H1 (cell line): ENCODE data around the gene RAB3GAP1. TPM values are rescaled to one million over a fixed set of nuclear protein-coding genes. Genes with fewer than 3 reads are reported as not detected.

Source experiments
- CTCF ChIA-PET: fragments of 300-600 bp; sonication (Branson Sonifier 250); formaldehyde crosslinking; loops from one replicate; lab custom pipeline; 2021; ENCODE audit not compliant: partially characterized antibody; lab: Charles Lee
- POLR2A ChIA-PET: fragments of 300-600 bp; sonication (Branson Sonifier 250); formaldehyde crosslinking; loops from one replicate; lab custom pipeline; 2021; ENCODE audit warnings: inconsistent platforms; ENCODE audit not compliant: partially characterized antibody; lab: Charles Lee
- DNase-seq, 2 experiments: peaks; one replicate each; pipeline versions ENCODE4 v3.0.0 to v3.0.0-alpha.2; 2010 to 2022; ENCODE audit warnings: low spot score in 2 of 2, low read depth in 1 of 2, mixed read lengths in 1 of 2
- FAIRE-seq: peaks from 2 replicates; lab custom pipeline; 2011; peaks lifted over from hg19 to GRCh38; lab: Jason Lieb, UNC
- H2AFZ ChIP-seq: 2 replicates; pipeline ENCODE4 v1.8.1; 2012; ENCODE audit warnings: low read length, inconsistent platforms
- H2AK5ac ChIP-seq: 2 replicates; pipeline ENCODE4 v1.6.1; 2013; ENCODE audit warnings: low read depth, low read length
- H2BK120ac ChIP-seq: replicated peaks from 2 replicates; pipeline ENCODE3; 2013; ENCODE audit warnings: low read depth, low read length, inconsistent platforms
- H2BK12ac ChIP-seq: 2 replicates; pipeline ENCODE4 v1.6.1; 2013; ENCODE audit warnings: low read depth, low read length
- H2BK15ac ChIP-seq: 2 replicates; pipeline ENCODE4 v1.6.1; 2013; ENCODE audit warnings: low read length
- H2BK20ac ChIP-seq: 2 replicates; pipeline ENCODE4 v1.6.1; 2013; ENCODE audit warnings: low read length
- H2BK5ac ChIP-seq: 2 replicates; pipeline ENCODE4 v1.6.1; 2013; ENCODE audit warnings: low read depth, low read length
- H3K14ac ChIP-seq: 2 replicates; pipeline ENCODE4 v1.6.1; 2013; ENCODE audit warnings: inconsistent platforms; ENCODE audit not compliant: insufficient read length
- H3K18ac ChIP-seq: 2 replicates; pipeline ENCODE4 v1.6.1; 2013; ENCODE audit warnings: low read length; ENCODE audit errors: extremely low read depth
- H3K23ac ChIP-seq: 2 replicates; pipeline ENCODE4 v1.6.1; 2013; ENCODE audit warnings: inconsistent platforms; ENCODE audit not compliant: insufficient read length
- H3K23me2 ChIP-seq: 2 replicates; pipeline ENCODE4 v1.6.1; 2013; ENCODE audit warnings: low read depth, low read length
- H3K27ac ChIP-seq: 2 replicates; pipeline ENCODE4 v1.6.1; 2011; ENCODE audit warnings: low read depth, low read length, inconsistent platforms
- H3K27me3 ChIP-seq, 4 experiments: replicated peaks in 1 of 4; 1 replicate in 1 of 4; 2 replicates in 3 of 4; pipeline versions ENCODE4 v1.6.1 to v1.8.1; 2011 to 2013; ENCODE audit warnings: low read length in 3 of 4, mild to moderate bottlenecking in 3 of 4, inconsistent platforms in 2 of 4, mixed read lengths in 2 of 4, moderate library complexity in 1 of 4; ENCODE audit not compliant: control insufficient read depth in 3 of 4, insufficient read depth in 3 of 4; ENCODE audit errors: extremely low read depth in 1 of 4
- H3K36me3 ChIP-seq, 4 experiments: 2 replicates each; pipeline versions ENCODE4 v1.6.1 to v1.8.1; 2011 to 2013; ENCODE audit warnings: mild to moderate bottlenecking in 4 of 4, low read length in 3 of 4, moderate library complexity in 2 of 4, control low read depth in 1 of 4, inconsistent platforms in 1 of 4; ENCODE audit not compliant: insufficient read depth in 4 of 4, control insufficient read depth in 2 of 4
- H3K4ac ChIP-seq: replicated peaks from 2 replicates; pipeline ENCODE3; 2013; ENCODE audit warnings: low read length, low read depth, mixed read lengths, inconsistent platforms; ENCODE audit not compliant: insufficient read length
- H3K4me1 ChIP-seq, 4 experiments: replicated peaks in 1 of 4; 1 replicate in 1 of 4; 2 replicates in 3 of 4; pipeline versions ENCODE4 v1.6.1 to v1.8.1; 2011 to 2013; ENCODE audit warnings: low read length in 3 of 4, inconsistent platforms in 2 of 4, mixed read lengths in 1 of 4; ENCODE audit not compliant: insufficient read depth in 4 of 4, control insufficient read depth in 3 of 4
- H3K4me2 ChIP-seq, 2 experiments: 2 replicates each; pipeline versions ENCODE4 v1.6.1 to v1.8.1; 2011 to 2013; ENCODE audit warnings: low read depth in 2 of 2, low read length in 2 of 2, control low read depth in 1 of 2, inconsistent platforms in 1 of 2, mild to moderate bottlenecking in 1 of 2; ENCODE audit not compliant: insufficient read depth in 1 of 2
- H3K4me3 ChIP-seq, 4 experiments: fragments of 200-600, 300-600 bp in 1 of 4; sonication (generic), shearing (Covaris generic), sonication (Bioruptor Twin) in 1 of 4; 2 replicates each; pipeline versions ENCODE4 v1.5.1 to v1.8.1; 2011 to 2016; ENCODE audit warnings: low read length in 4 of 4, low read depth in 3 of 4, control low read depth in 2 of 4, inconsistent platforms in 2 of 4, mild to moderate bottlenecking in 2 of 4, mixed read lengths in 1 of 4, moderate library complexity in 1 of 4; ENCODE audit not compliant: insufficient read depth in 2 of 4; ENCODE audit errors: extremely low read depth in 1 of 4
- H3K56ac ChIP-seq: replicated peaks from 2 replicates; pipeline ENCODE3; 2013; ENCODE audit warnings: low read depth, mild to moderate bottlenecking, mixed read lengths, low read length, inconsistent platforms; ENCODE audit not compliant: insufficient read length
- H3K79me1 ChIP-seq: 2 replicates; pipeline ENCODE4 v1.6.1; 2013; ENCODE audit warnings: low read depth, low read length, control low read depth
- H3K79me2 ChIP-seq, 2 experiments: 2 replicates each; pipeline versions ENCODE4 v1.6.1 to v1.8.1; 2012 to 2013; ENCODE audit warnings: low read length in 2 of 2, mild to moderate bottlenecking in 2 of 2, inconsistent platforms in 1 of 2; ENCODE audit not compliant: insufficient read depth in 2 of 2, control insufficient read depth in 1 of 2
- H3K9ac ChIP-seq, 4 experiments: replicated peaks in 1 of 4; 1 replicate in 1 of 4; 2 replicates in 3 of 4; pipeline versions ENCODE4 v1.6.1 to v1.8.1; 2011 to 2013; ENCODE audit warnings: low read depth in 3 of 4, low read length in 3 of 4, control low read depth in 2 of 4, mild to moderate bottlenecking in 2 of 4, moderate library complexity in 2 of 4, inconsistent platforms in 1 of 4; ENCODE audit errors: extremely low read depth in 1 of 4
- H3K9me3 ChIP-seq, 2 experiments: 2 replicates each; pipeline versions ENCODE4 v1.6.1 to v1.8.1; 2012 to 2013; ENCODE audit warnings: mild to moderate bottlenecking in 2 of 2, moderate library complexity in 2 of 2, control low read depth in 1 of 2, inconsistent platforms in 1 of 2, low read depth in 1 of 2, low read length in 1 of 2, mixed read lengths in 1 of 2; ENCODE audit not compliant: insufficient read depth in 2 of 2
- H4K20me1 ChIP-seq, 2 experiments: replicated peaks in 1 of 2; 2 replicates each; pipeline versions ENCODE3 to v1.8.1; 2011 to 2013; ENCODE audit warnings: inconsistent platforms in 2 of 2, low read length in 2 of 2, mild to moderate bottlenecking in 1 of 2; ENCODE audit not compliant: insufficient read depth in 2 of 2, control insufficient read depth in 1 of 2
- H4K5ac ChIP-seq: 2 replicates; pipeline ENCODE4 v1.6.1; 2013; ENCODE audit warnings: low read length, low read depth, mixed read lengths, inconsistent platforms; ENCODE audit not compliant: insufficient read length
- H4K8ac ChIP-seq: 2 replicates; pipeline ENCODE4 v1.8.0; 2013; ENCODE audit warnings: mild to moderate bottlenecking, moderate library complexity, low read length, inconsistent platforms; ENCODE audit not compliant: insufficient read depth; ENCODE audit errors: extremely low read depth
- H4K91ac ChIP-seq: replicated peaks from 2 replicates; pipeline ENCODE3; 2013; ENCODE audit warnings: low read length, mixed read lengths, inconsistent platforms; ENCODE audit not compliant: insufficient read length
- CHD1 ChIP-seq: IDR thresholded peaks from 2 replicates; pipeline ENCODE4 v1.6.1; 2012; ENCODE audit warnings: low read depth, low read length, improper control_type of control experiment
- CREB1 ChIP-seq: IDR thresholded peaks from 2 replicates; pipeline ENCODE4 v1.6.1; 2012; ENCODE audit warnings: inconsistent platforms
- CTBP2 ChIP-seq: IDR thresholded peaks from 2 replicates; pipeline ENCODE4 v1.7.0; 2011; ENCODE audit warnings: borderline replicate concordance, mild to moderate bottlenecking, moderate library complexity, mixed read lengths, low read length; ENCODE audit not compliant: insufficient read depth, insufficient read length
- SAP30 ChIP-seq: fragments of 300-600 bp; sonication (generic); IDR thresholded peaks from 2 replicates; pipeline ENCODE4 v1.7.1; 2012; ENCODE audit warnings: low read length, moderate library complexity, mild to moderate bottlenecking, inconsistent platforms; ENCODE audit not compliant: insufficient read depth, insufficient replicate concordance
- WGBS, 2 experiments: shearing (Covaris generic) in 1 of 2; methylation state at CpG; one replicate each; pipeline versions ENCODE4 v1.1.6 to v1.1.7; 2013 to 2015; ENCODE audit warnings: low lambda C conversion rate in 2 of 2, mixed read lengths in 2 of 2, inconsistent platforms in 1 of 2, low coverage in 1 of 2, missing lambda C conversion rate in 1 of 2; ENCODE audit not compliant: insufficient replicate concordance in 2 of 2, insufficient coverage in 1 of 2, insufficient read length in 1 of 2; ENCODE audit errors: extremely low coverage in 1 of 2, missing lambda C conversion rate in 1 of 2; 5-methylcytosine and 5-hydroxymethylcytosine counted together
- polyA plus RNA-seq, 7 experiments: library from polyadenylated mRNA; depleted of rRNA in 3 of 7; stranded (reverse) in 5 of 7; unstranded in 2 of 7; fragments of >200 nt in 5 of 7; fragments of 200-250 nt in 2 of 7; gene quantifications; 1 replicate in 5 of 7; 2 replicates in 1 of 7; 4 replicates in 1 of 7; pipeline versions ENCODE4 v1.2.1 to v1.2.3, GENCODE V29; 2011 to 2013; ENCODE audit warnings: missing spikeins in 2 of 7, mixed read lengths in 2 of 7
- total RNA-seq: library from RNA; stranded (reverse); fragmentation: NEBNext Ultra II Directional; extraction: Animal tissue kit (Norgen Biotek cat#: 25700); gene quantifications from 2 replicates; pipeline ENCODE4 v1.2.1, GENCODE V29; 2021

Gene RAB3GAP1
- total and polyA plus RNA-seq, 2 of the 8 experiments (the other 6 are each of a cell fraction or from before 2014, with no cell fraction given): 9.8 to 28.6 TPM

- no peak overlapping the region for H2BK12ac ChIP-seq
- H2BK120ac ChIP-seq: no peak overlapping the region
- no peak overlapping the region for H2AK5ac ChIP-seq
- TF ChIP-seq CTBP2: no peak
- TF ChIP-seq CHD1: no peak
- no peak for TF ChIP-seq CREB1
- TF ChIP-seq SAP30: no peak
- no peaks in the 10 kb centered on the region for H3K27me3 ChIP-seq
- FAIRE-seq: no peak
- no peak for DNase-seq
- no peak overlapping the region for H2BK5ac ChIP-seq
- H3K9me3 ChIP-seq: peaks cover 16 to 18% of the 10 kb centered on the region in 2 experiments
- no peak overlapping the region for H2AFZ ChIP-seq
- no peak overlapping the region for H3K23ac ChIP-seq
- no peaks in the 10 kb centered on the region for H4K20me1 ChIP-seq
- H3K4me2 ChIP-seq: no peak overlapping the region
- POLR2A ChIA-PET: interaction anchor here (1.2 to 1.7 kb wide), 2 partner anchors 10 to 15 kb away, joined by 3 to 5 read pairs; partner anchors contain the start of gene RAB3GAP1
- H2BK20ac ChIP-seq: no peak overlapping the region
- WGBS, 2 experiments: 74% methylated on average over 1 of the region's 1 CpG; no CpG with 5 or more reads in 1 of the 2 experiments
- peaks cover 2% of the 10 kb centered on the region; the same call in 1 of the 2 replicates for H3K23me2 ChIP-seq
- no peaks in the 10 kb centered on the region; the same call in 1 of the 2 replicates for H3K79me1 ChIP-seq
- H3K18ac ChIP-seq: no peak overlapping the region
- H2BK15ac ChIP-seq: no peak overlapping the region
- H4K91ac ChIP-seq: no peak overlapping the region
- no peak overlapping the region for H3K4ac ChIP-seq
- CTCF ChIA-PET: interaction anchor here (1.4 kb wide), 2 partner anchors 11 to 731 kb away, joined by 3 read pairs; no protein-coding TSS in a partner anchor
- H3K56ac ChIP-seq: no peak overlapping the region
- peaks cover 0 to 66% of the 10 kb centered on the region in 2 experiments; a peak in 3 of 4 replicates for H3K79me2 ChIP-seq
- no peak overlapping the region for H4K8ac ChIP-seq
- no peak overlapping the region for H3K27ac ChIP-seq
- no peak overlapping the region for H3K9ac ChIP-seq
- no peak overlapping the region for H3K14ac ChIP-seq
- no peaks in the 10 kb centered on the region for H3K4me1 ChIP-seq
- no peak overlapping the region for H4K5ac ChIP-seq
- peaks cover 0 to 25% (median 9%) of the 10 kb centered on the region in 4 experiments; a peak in 3 of 8 replicates for H3K36me3 ChIP-seq
- no peak overlapping the region for H3K4me3 ChIP-seq
Observed at GRCh38 chr2:135066710-135067109, 14.6 kb downstream of the RAB3GAP1 start.
